CD4-positive, alpha-beta T cell treated with Interleukin-2 at 100 ng/mL for 4 hours (primary cell): ENCODE data around the gene TAL1.

Experiments used
- DNase-seq: peaks from one replicate; pipeline ENCODE4 v3.0.0-alpha.2; 2020; ENCODE audit warnings: low spot score

TAL1 gene

GRCh38 chr1:47229886-47230691 lies 1.9 kb downstream of the TAL1 start:
- DNase-seq: no peak

- no peak for DNase-seq
Measured at GRCh38 chr1:47229031-47229885, 2.8 kb downstream of the TAL1 start.

GRCh38 chr1:47228644-47229030 lies 3.4 kb downstream of the TAL1 start:
- DNase-seq: no peak

GRCh38 chr1:47227341-47228232 lies 4.4 kb downstream of the TAL1 start:
- DNase-seq: no peak

GRCh38 chr1:47226839-47227215 lies 5.2 kb downstream of the TAL1 start:
- DNase-seq: no peak

GRCh38 chr1:47226121-47226838 lies 5.7 kb downstream of the TAL1 start:
- no peak for DNase-seq

GRCh38 chr1:47225430-47226100 lies 6.5 kb downstream of the TAL1 start:
- DNase-seq: no peak

GRCh38 chr1:47224676-47225399 lies 7.2 kb downstream of the TAL1 start:
- DNase-seq: no peak

- DNase-seq: no peak
Measured at GRCh38 chr1:47223921-47224675, 7.9 kb downstream of the TAL1 start.

GRCh38 chr1:47223174-47223920 lies 8.7 kb downstream of the TAL1 start:
- DNase-seq: no peak

- DNase-seq: no peak
Measured at GRCh38 chr1:47222476-47222875, 9.5 kb downstream of the TAL1 start.

- DNase-seq: no peak
Measured at GRCh38 chr1:47219590-47220220, 12.3 kb downstream of the TAL1 start.

- DNase-seq: no peak
Measured at GRCh38 chr1:47219001-47219400, 13.0 kb downstream of the TAL1 start.

GRCh38 chr1:47216278-47217059 lies 15.6 kb downstream of the TAL1 start:
- DNase-seq: no peak

- DNase-seq: no peak
Measured at GRCh38 chr1:47215713-47216112, 16.3 kb downstream of the TAL1 start.

GRCh38 chr1:47214549-47214948 lies 17.5 kb downstream of the TAL1 start:
- no peak for DNase-seq

GRCh38 chr1:47213230-47213963 lies 18.6 kb downstream of the TAL1 start:
- no peak for DNase-seq
